HCT116 (cell line): Measurements from ENCODE around the gene TMEM234. TPM values are rescaled to one million over a fixed set of nuclear protein-coding genes. Genes with fewer than 3 reads are reported as not detected.

ENCODE experiments used
- ATAC-seq: fragments of 200-7000 bp; cut with Tn5 transposase; 2 replicates; pipeline ENCODE4 v1.9.1; 2020; ENCODE audit warnings: mild to moderate bottlenecking, moderate library complexity
- BruUV-seq: library from RNA; stranded (reverse); fragments of 400-500 nt; replicated peaks from 2 replicates; lab custom pipeline; 2021; lab: Mats Ljungman, UMichigan
- CTCF ChIA-PET: fragments of 300-600 bp; sonication (Branson Sonifier 250); formaldehyde crosslinking; loops from one replicate; lab custom pipeline; 2021; ENCODE audit warnings: antibody characterized with exemption; lab: Charles Lee
- POLR2A ChIA-PET: fragments of 300-600, 350-600 bp; sonication (Branson Sonifier 250); formaldehyde crosslinking; loops from one replicate; lab custom pipeline; 2021; ENCODE audit warnings: antibody characterized with exemption; lab: Charles Lee
- RAD21 ChIA-PET, 2 experiments: fragments of 300-600 bp; sonication (Branson Sonifier 250); formaldehyde crosslinking; loops; one replicate each; lab custom pipeline; 2023; ENCODE audit warnings: low total read pairs in 2 of 2; ENCODE audit not compliant: uncharacterized antibody in 2 of 2, unreplicated experiment in 2 of 2, low non-redundant PET in 1 of 2; lab: Charles Lee
- DNase-seq: peaks from one replicate; pipeline ENCODE4 v3.0.0-alpha.2; 2010; ENCODE audit warnings: low read depth, low spot score
- H2AFZ ChIP-seq: fragments of 200-600 bp; shearing (Covaris generic), sonication (generic); 2 replicates; pipeline ENCODE4 v1.6.1; 2017; ENCODE audit warnings: low read depth, mixed run types, mixed read lengths, antibody characterized with exemption, low read length; ENCODE audit not compliant: poor library complexity, severe bottlenecking
- H3K27ac ChIP-seq: 2 replicates; pipeline ENCODE4 v1.5.1; 2012; ENCODE audit warnings: low read depth, low read length
- H3K27me3 ChIP-seq: fragments of 200-600 bp; sonication (generic); 2 replicates; pipeline ENCODE4 v1.6.1; 2016; ENCODE audit warnings: mixed run types, low read length, mixed read lengths; ENCODE audit not compliant: insufficient read depth
- H3K36me3 ChIP-seq, 2 experiments: fragments of 200-500 bp in 1 of 2; fragments of 200-600 bp in 1 of 2; sonication (Bioruptor generic) in 1 of 2; sonication (generic) in 1 of 2; 2 replicates each; pipeline versions ENCODE4 v1.5.1 to v1.6.1; 2014 to 2016; ENCODE audit warnings: low read length in 2 of 2, inconsistent platforms in 1 of 2, mixed read lengths in 1 of 2, mixed run types in 1 of 2; ENCODE audit not compliant: insufficient read depth in 2 of 2, control insufficient read depth in 1 of 2
- H3K4me1 ChIP-seq, 2 experiments: fragments of 200-600 bp in 1 of 2; sonication (generic) in 1 of 2; 2 replicates each; pipeline versions ENCODE4 v1.5.1 to v1.6.1; 2012 to 2017; ENCODE audit warnings: low read length in 2 of 2, inconsistent platforms in 1 of 2, mild to moderate bottlenecking in 1 of 2, mixed read lengths in 1 of 2, mixed run types in 1 of 2, moderate library complexity in 1 of 2; ENCODE audit not compliant: insufficient read depth in 2 of 2, control insufficient read depth in 1 of 2
- H3K4me2 ChIP-seq: fragments of 200-600 bp; sonication (generic); 2 replicates; pipeline ENCODE4 v1.6.1; 2017; ENCODE audit warnings: mixed run types, low read length, mixed read lengths
- H3K4me3 ChIP-seq, 2 experiments: fragments of 200-600 bp in 1 of 2; sonication (generic) in 1 of 2; replicated peaks in 1 of 2; 2 replicates each; pipeline ENCODE4 v1.5.1; 2011 to 2016; ENCODE audit warnings: low read length in 2 of 2, control low read depth in 1 of 2, low read depth in 1 of 2, mild to moderate bottlenecking in 1 of 2, mixed read lengths in 1 of 2, mixed run types in 1 of 2
- H3K79me2 ChIP-seq: fragments of 200-600 bp; sonication (generic); 2 replicates; pipeline ENCODE4 v1.6.1; 2017; ENCODE audit warnings: mild to moderate bottlenecking, mixed run types, low read length, moderate library complexity, mixed read lengths; ENCODE audit not compliant: insufficient read depth
- H3K9ac ChIP-seq: fragments of 200-600 bp; sonication (generic); 2 replicates; pipeline ENCODE4 v1.6.1; 2016; ENCODE audit warnings: low read length, mixed read lengths
- H3K9me2 ChIP-seq: fragments of 200-600 bp; sonication (generic), shearing (Covaris generic); 2 replicates; pipeline ENCODE4 v1.6.1; 2017; ENCODE audit warnings: mixed run types, mild to moderate bottlenecking, moderate library complexity; ENCODE audit not compliant: insufficient read depth
- H3K9me3 ChIP-seq, 2 experiments: fragments of 200-500 bp in 1 of 2; fragments of 200-600 bp in 1 of 2; sonication (Bioruptor generic) in 1 of 2; sonication (generic) in 1 of 2; 2 replicates each; pipeline ENCODE4 v1.6.1; 2014 to 2017; ENCODE audit warnings: low read length in 2 of 2, mixed read lengths in 2 of 2, inconsistent platforms in 1 of 2, low read depth in 1 of 2, mild to moderate bottlenecking in 1 of 2, mixed run types in 1 of 2, moderate library complexity in 1 of 2; ENCODE audit not compliant: control insufficient read depth in 1 of 2, insufficient read depth in 1 of 2
- H4K20me1 ChIP-seq: fragments of 200-600 bp; sonication (generic), shearing (Covaris generic); 2 replicates; pipeline ENCODE4 v1.6.1; 2017; ENCODE audit warnings: mixed run types, mild to moderate bottlenecking, moderate library complexity; ENCODE audit not compliant: insufficient read depth
- ATF3 ChIP-seq: IDR thresholded peaks from 2 replicates; pipeline ENCODE4 v1.6.1; 2012
- CEBPB ChIP-seq: IDR thresholded peaks from 2 replicates; pipeline ENCODE4 v1.6.1; 2012; ENCODE audit warnings: low read depth
- EGR1 ChIP-seq: IDR thresholded peaks from 2 replicates; pipeline ENCODE4 v1.6.1; 2012; ENCODE audit warnings: low read depth
- ELF1 ChIP-seq: IDR thresholded peaks from 2 replicates; pipeline ENCODE4 v1.6.1; 2012; ENCODE audit warnings: low read depth, borderline replicate concordance
- EZH2 ChIP-seq: fragments of 200-600 bp; sonication (generic); IDR thresholded peaks from 2 replicates; pipeline ENCODE4 v1.6.1; 2017; ENCODE audit warnings: antibody characterized with exemption, mixed run types
- EZH2phosphoT487 ChIP-seq: fragments of 200-600 bp; IDR thresholded peaks from 2 replicates; pipeline ENCODE4 v1.6.1; 2018; ENCODE audit warnings: antibody characterized with exemption, borderline replicate concordance
- POLR2A ChIP-seq: IDR thresholded peaks from 2 replicates; pipeline ENCODE4 v1.7.0; 2011; ENCODE audit warnings: borderline replicate concordance; ENCODE audit not compliant: insufficient read depth, insufficient read length; ENCODE audit errors: extremely low read depth
- RAD21 ChIP-seq: IDR thresholded peaks from 2 replicates; pipeline ENCODE4 v1.6.1; 2012; ENCODE audit warnings: low read depth, mild to moderate bottlenecking
- SIN3A ChIP-seq: IDR thresholded peaks from 2 replicates; pipeline ENCODE4 v1.6.1; 2012; ENCODE audit warnings: low read depth
- SP1 ChIP-seq: IDR thresholded peaks from 2 replicates; pipeline ENCODE4 v1.6.1; 2012; ENCODE audit warnings: low read depth
- SRF ChIP-seq: IDR thresholded peaks from 2 replicates; pipeline ENCODE4 v1.6.1; 2012; ENCODE audit warnings: low read depth
- YY1 ChIP-seq: IDR thresholded peaks from 2 replicates; pipeline ENCODE4 v1.6.1; 2011; ENCODE audit warnings: low read length, low read depth, moderate library complexity, mild to moderate bottlenecking; ENCODE audit not compliant: insufficient replicate concordance; ENCODE audit errors: extremely low read depth
- ZNF274 ChIP-seq: fragments of 200-500 bp; sonication (Bioruptor generic); IDR thresholded peaks from 2 replicates; pipeline ENCODE4 v1.6.1; 2014; ENCODE audit warnings: mild to moderate bottlenecking, low read depth, low read length, inconsistent platforms
- intact Hi-C: fragments of 100-400 bp; cut with micrococcal nuclease; formaldehyde crosslinking; loops from 2 replicates; pipeline ENCODE4 v1.10.0; 2022
- total RNA-seq: library from RNA; stranded (reverse); gene quantifications from one replicate; pipeline ENCODE4 v1.2.1, GENCODE V29; 2021; ENCODE audit not compliant: unreplicated experiment
- TF ChIP-seq, protein P1 (sequence below): IDR thresholded peaks from 2 replicates; pipeline ENCODE4 v1.6.1; 2012; ENCODE audit warnings: low read depth
- TF ChIP-seq, protein P2 (sequence below), 3 experiments: fragments of 200-600 bp in 1 of 3; sonication (generic) in 1 of 3; IDR thresholded peaks in 2 of 3; conservative IDR thresholded peaks in 1 of 3; 2 replicates each; pipeline ENCODE4 v1.5.1; 2012 to 2017; ENCODE audit warnings: low read depth in 2 of 3, low read length in 2 of 3, antibody characterized with exemption in 1 of 3, borderline replicate concordance in 1 of 3, control low read depth in 1 of 3, mild to moderate bottlenecking in 1 of 3, mixed read lengths in 1 of 3, mixed run types in 1 of 3, moderate library complexity in 1 of 3; ENCODE audit not compliant: insufficient read depth in 1 of 3

Gene TMEM234
- total RNA-seq, 1 experiment from 2014 or later = 12.3 TPM

GRCh38 chr1:32192220-32192948 lies 29.8 kb downstream of the TMEM234 start:
- Histone ChIP-seq H3K27me3 (no peaks in the 10 kb centered on the region), H3K36me3 (peaks cover 64 to 88% of the 10 kb centered on the region in 2 experiments), H2AFZ (no peak overlapping the region), H3K27ac (no peak overlapping the region), H3K9me2 (no peaks in the 10 kb centered on the region), H3K4me2 (no peak overlapping the region), H4K20me1 (no peaks in the 10 kb centered on the region; the same call in 1 of the 2 replicates), H3K4me1 (no peaks in the 10 kb centered on the region), H3K9me3 (no peaks in the 10 kb centered on the region), H3K4me3 (no peak overlapping the region), H3K9ac (no peak overlapping the region), H3K79me2 (peaks cover 25% of the 10 kb centered on the region; the same call in 1 of the 2 replicates)
- CTCF ChIA-PET = no interaction called here
- POLR2A ChIA-PET = no interaction called here
- no peak for ATAC-seq
- RAD21 ChIA-PET = no interaction called here
- BruUV-seq = no TSS peak
- TF ChIP-seq ZNF274 (no peak), EZH2 (no peak), POLR2A (no peak), EZH2phosphoT487 (no peak), RAD21 (no peak)
- DNase-seq = no peak
- intact Hi-C loops = no loop called here

- peaks cover 67 to 78% of the 10 kb centered on the region in 2 experiments for H3K36me3 ChIP-seq
- TF ChIP-seq ELF1 = no peak
- TF ChIP-seq CEBPB = no peak
- no peak for TF ChIP-seq ZNF274
- TF ChIP-seq YY1 = no peak
- TF ChIP-seq EGR1 = no peak
- TF ChIP-seq SP1 = no peak
- TF ChIP-seq SIN3A = no peak
- TF ChIP-seq SRF = no peak
- TF ChIP-seq, protein P1, sequence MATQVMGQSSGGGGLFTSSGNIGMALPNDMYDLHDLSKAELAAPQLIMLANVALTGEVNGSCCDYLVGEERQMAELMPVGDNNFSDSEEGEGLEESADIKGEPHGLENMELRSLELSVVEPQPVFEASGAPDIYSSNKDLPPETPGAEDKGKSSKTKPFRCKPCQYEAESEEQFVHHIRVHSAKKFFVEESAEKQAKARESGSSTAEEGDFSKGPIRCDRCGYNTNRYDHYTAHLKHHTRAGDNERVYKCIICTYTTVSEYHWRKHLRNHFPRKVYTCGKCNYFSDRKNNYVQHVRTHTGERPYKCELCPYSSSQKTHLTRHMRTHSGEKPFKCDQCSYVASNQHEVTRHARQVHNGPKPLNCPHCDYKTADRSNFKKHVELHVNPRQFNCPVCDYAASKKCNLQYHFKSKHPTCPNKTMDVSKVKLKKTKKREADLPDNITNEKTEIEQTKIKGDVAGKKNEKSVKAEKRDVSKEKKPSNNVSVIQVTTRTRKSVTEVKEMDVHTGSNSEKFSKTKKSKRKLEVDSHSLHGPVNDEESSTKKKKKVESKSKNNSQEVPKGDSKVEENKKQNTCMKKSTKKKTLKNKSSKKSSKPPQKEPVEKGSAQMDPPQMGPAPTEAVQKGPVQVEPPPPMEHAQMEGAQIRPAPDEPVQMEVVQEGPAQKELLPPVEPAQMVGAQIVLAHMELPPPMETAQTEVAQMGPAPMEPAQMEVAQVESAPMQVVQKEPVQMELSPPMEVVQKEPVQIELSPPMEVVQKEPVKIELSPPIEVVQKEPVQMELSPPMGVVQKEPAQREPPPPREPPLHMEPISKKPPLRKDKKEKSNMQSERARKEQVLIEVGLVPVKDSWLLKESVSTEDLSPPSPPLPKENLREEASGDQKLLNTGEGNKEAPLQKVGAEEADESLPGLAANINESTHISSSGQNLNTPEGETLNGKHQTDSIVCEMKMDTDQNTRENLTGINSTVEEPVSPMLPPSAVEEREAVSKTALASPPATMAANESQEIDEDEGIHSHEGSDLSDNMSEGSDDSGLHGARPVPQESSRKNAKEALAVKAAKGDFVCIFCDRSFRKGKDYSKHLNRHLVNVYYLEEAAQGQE = no peak
- TF ChIP-seq EZH2phosphoT487 = no peak
- TF ChIP-seq, protein P2, sequence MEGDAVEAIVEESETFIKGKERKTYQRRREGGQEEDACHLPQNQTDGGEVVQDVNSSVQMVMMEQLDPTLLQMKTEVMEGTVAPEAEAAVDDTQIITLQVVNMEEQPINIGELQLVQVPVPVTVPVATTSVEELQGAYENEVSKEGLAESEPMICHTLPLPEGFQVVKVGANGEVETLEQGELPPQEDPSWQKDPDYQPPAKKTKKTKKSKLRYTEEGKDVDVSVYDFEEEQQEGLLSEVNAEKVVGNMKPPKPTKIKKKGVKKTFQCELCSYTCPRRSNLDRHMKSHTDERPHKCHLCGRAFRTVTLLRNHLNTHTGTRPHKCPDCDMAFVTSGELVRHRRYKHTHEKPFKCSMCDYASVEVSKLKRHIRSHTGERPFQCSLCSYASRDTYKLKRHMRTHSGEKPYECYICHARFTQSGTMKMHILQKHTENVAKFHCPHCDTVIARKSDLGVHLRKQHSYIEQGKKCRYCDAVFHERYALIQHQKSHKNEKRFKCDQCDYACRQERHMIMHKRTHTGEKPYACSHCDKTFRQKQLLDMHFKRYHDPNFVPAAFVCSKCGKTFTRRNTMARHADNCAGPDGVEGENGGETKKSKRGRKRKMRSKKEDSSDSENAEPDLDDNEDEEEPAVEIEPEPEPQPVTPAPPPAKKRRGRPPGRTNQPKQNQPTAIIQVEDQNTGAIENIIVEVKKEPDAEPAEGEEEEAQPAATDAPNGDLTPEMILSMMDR (IDR thresholded peaks at IDR 0.05 in 2 of 3, conservative IDR thresholded peaks at IDR 0.05 in 1 of 3; ENCODE audit: borderline replicate concordance in 1 of 3, insufficient read depth in 1 of 3, low read depth in 2 of 3, low read length in 2 of 3) = no peak
- TF ChIP-seq ATF3 = no peak
These were observed 34.3 kb downstream of the TMEM234 start for GRCh38 chr1:32187850-32188249.

More at GRCh38 chr1:32187850-32188249, 34.3 kb downstream of the TMEM234 start:
- no TSS peak for BruUV-seq
- intact Hi-C loops = no loop called here
- DNase-seq (no peak), ATAC-seq (no peak)
- no peak overlapping the region for H3K4me2 ChIP-seq
- H3K27ac ChIP-seq = no peak overlapping the region
- no peak overlapping the region for H2AFZ ChIP-seq
- RAD21 ChIA-PET = no interaction called here
- POLR2A ChIA-PET = no interaction called here
- H3K27me3 ChIP-seq = no peaks in the 10 kb centered on the region
- no peaks in the 10 kb centered on the region for H3K9me3 ChIP-seq
- H3K79me2 ChIP-seq = peaks cover 63% of the 10 kb centered on the region
- H4K20me1 ChIP-seq = peaks cover 15% of the 10 kb centered on the region; the same call in 1 of the 2 replicates
- no peak overlapping the region for H3K4me3 ChIP-seq
- no peak overlapping the region for H3K9ac ChIP-seq
- CTCF ChIA-PET = no interaction called here
- H3K4me1 ChIP-seq = no peaks in the 10 kb centered on the region
- no peaks in the 10 kb centered on the region for H3K9me2 ChIP-seq
